Measurements from ENCODE around the gene SURF1.
A peak's percentile ranks its signal among the peaks of the same experiment; 100 is the strongest.
"Not testable (repeated sequence)": the region's sequence is repeated elsewhere in the genome, so short reads cannot be mapped to it uniquely, and the experiment has no call there.

The SURF1 gene

DNA sequence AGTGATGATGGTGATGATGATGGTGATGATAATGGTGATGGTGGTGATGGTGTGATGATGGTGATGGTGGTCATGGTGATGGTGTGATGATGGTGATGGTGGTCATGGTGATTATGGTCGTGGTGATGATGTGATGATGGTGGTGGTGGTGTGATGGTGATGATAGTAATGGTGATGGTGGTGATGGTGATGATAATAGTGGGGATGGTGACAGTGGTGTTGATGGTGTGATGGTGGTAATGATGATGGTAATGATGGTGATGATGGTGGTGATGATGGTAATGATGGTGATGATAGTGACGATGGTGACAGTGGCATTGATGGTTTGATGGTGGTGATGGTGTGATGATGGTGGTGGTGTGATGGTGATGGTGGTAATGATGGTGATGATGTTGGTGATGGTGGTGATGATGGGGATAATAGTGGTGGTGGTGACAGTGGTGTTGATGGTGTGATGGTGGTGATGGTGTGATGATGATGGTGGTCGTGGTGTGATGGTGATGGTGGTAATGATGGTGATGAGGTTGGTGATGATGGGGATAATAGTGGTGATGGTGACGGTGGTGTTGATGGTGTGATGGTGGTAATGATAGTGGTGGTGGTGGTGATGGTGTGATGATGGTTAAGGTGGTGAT is 26.3 kb upstream of the SURF1 start:
- no peak for DNase-seq

DNA sequence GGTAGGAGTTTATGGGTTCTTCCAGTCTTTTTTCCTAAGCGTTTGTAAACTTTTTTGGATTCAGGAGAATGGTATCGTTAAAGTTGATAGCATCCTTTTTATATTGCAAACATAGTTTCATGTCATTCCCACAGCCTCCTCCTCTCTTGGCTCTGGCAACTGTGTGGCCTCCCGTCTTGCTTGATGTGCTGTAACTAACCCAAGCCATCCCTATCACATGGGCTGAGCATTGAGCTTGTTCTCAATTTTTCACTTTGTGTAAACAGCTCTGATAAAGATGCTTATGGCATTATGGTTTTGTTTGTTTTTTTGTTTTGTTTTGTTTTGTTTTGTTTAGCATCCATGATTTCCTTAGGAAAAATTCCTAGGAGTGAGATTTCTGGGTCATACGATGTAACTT is 24.4 kb upstream of the SURF1 start:
- DNase-seq, result no peak

DNA sequence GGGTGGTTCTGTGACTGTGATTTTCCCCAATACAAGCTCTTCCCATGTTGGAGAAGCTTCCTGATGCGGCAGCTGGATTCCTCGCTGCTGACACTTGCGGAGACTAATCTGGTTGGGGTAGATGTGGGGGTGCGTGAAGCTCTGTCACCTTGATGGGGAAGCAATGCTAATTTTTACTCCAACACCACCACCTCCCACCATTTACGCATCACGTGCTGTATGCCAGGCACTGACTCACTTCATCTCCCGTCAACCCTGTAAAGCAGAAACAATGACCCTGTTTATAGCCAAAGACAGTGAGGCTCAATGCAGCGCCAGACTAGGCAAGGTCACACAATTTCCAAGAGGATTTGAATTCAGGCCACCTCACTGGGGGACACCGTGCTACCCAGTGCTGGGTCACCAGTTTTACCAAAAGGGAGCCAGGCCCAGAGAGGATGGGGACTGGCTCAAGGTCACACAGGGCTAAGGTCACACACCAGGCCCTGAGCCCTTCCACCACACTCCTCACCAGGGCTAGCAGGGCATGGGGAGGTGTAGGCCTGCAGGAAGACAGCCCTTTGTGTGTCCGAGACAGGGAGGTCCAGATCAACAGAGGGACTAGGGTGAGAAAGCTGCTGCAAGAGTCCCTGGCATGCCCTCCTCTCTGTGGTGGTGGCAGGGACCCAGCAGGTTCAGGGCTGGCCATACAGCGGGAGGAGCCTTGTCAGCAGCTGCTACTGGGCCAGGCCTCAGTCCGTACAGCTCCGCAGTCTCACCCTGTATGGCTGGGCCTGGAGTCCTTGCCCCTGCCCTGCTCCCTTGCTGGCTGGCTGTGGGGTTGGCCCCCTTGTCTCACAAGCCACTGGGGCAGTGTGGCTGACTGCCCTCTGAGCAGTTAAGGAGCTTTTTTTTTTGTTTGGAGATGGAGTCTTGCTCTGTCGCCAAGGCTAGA is 23.1 kb upstream of the SURF1 start:
- DNase-seq, result no peak

DNA sequence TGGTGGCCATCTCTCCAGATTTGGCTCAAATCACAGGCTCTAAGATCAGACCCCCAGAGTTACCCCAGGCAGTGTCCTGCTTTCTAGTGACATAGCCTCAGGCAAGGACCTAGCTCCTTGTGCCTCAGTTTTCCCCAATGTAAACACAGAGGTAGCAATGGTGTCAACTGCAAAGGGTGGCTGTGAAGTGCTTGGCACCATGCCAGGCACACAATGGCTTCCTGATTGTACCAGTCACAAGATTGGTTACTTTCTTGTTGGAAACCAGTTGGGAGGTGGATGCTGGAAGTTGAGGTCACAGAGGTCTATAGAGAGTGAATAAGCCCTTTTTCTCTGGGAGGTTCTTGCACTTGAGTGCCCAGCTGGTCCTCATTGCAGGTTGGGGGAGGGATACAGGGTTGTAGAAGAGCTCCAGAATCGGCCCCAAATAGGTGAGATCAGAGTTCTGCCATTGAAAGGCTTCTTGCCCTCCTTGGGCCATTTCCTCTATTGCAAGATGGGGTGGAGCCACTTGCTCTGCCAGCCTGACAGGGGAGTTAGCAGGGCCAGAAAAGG is 22.2 kb upstream of the SURF1 start:
- DNase-seq, result no peak

DNA sequence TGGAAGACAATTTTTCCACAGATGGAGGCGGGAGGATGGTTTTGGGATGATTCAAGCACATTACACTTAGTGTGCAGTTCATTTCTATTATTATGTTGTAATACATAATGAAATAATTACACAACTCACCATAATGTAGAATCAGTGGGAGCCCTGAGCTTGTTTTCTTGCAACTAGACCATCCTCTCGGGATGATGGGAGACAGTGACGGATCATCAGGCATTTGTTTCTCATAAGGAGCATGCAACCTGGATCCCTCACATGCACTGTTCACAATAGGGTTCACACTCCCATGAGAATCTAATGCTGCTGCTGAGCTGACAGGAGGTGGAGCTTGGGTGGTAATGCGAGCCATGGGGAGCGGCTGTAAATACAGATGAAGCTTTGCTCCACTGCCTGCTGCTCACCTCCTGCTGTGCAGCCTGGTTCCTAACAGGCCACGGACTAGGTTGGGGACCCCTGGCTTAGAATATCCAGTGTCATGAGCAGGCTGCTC is 21.5 kb upstream of the SURF1 start:
- DNase-seq, result no peak

DNA sequence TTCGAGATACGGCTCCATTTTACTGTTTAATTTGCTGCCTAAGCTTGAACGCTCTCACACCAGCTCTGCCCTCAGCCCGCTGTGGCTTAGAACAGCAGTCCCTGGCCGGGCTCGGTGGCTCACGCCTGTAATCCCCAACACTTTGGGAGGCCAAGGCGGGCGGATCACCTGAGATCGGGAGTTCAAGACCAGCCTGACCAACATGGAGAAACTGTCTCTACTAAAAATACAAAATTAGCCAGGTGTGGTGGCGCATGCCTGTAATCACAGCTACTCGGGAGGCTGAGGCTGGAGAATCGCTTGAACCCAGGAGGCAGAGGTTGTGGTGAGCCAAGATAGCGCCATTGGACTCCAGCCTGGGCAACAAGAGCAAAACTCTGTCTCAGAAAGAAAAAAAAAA is 21.0 kb upstream of the SURF1 start:
- not testable (repeated sequence) for DNase-seq

DNA sequence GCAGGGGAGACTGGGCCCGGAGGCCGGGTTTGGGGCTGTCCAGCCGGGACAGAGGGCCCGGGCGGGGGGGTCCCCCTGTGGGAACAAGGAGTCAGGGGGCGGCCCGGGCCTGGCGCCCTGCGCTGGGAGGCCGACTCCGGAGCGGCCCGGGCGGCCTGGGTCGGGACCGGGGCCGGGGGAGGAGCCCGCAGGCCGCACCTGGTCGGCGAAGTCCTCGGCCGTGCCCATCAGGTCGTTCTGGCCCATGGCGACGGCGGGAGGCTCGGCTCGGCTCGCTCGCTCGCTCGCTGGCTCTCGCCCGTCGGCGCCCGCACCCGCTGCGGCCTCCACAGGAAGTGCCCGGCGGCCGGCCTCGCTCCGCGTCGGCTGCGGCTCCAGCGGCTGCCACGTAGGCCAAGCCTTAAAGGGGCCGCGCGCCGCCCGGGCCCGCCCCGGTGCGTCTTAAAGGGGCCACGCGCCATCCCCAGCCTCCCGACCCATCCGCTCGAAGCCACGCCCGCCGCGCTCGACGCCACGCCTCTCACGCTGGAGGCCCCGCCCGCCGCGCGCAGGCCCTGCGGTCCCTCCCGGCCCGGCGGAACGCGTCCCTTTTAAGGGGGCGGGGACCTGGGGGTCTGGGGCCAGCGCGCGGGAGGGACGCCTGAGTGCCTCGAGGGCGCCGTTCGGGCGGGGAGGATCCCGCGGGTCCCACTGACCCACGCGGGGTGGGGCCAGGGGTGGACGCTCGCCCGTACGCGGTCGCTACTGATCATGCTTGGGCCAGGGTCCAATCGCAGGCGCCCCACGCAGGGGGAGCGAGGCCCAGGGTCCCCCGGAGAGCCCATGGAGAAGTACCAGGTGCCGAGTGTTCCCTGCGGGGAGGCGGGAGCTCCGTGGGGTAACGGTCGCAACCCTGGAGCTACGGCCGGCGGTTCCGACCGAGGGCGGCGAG is 19.7 kb upstream of the SURF1 start, which contains the start of the genes STKLD1 and SURF4:
Gene STKLD1, plus strand, starts transcription at position 643 of the 931 bp plus-strand sequence. Its CDS starts 108 bp downstream, at position 751.
Gene SURF4, minus strand, starts transcription at position 337 of the 931 bp plus-strand sequence. Its CDS starts 91 bp downstream, at position 246.
- peak; percentile 91 for DNase-seq

DNA sequence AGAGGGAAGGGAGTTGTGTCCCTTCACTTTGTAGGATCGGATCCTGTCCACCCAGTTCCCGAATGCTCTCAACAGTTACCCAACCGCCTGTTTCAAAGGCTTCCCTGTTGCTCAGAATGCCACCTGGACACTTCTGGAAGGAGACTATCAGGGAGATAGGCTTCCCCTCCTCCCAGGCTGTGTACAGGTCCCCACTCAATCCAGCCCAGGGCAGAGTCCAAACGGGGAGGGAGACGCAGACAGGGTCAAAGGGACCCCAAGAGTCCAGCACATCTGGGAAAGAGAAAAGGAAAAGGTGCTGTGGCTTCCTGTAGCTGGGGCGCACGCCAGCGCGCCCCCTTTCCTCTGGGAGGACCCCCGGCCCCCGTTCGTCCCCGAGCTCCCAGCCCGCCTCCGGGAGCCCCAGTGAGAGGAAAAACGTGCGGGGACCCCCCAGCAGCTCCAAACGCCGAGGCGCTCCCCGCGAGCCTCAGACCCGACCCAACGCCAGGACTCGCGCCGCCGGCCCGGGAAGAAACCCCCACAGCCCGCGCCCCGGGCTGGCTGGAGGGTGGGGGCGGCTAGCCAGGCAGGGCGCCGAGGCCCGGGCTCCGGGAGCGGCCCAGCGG is 18.9 kb upstream of the SURF1 start:
- DNase-seq, result no peak

DNA sequence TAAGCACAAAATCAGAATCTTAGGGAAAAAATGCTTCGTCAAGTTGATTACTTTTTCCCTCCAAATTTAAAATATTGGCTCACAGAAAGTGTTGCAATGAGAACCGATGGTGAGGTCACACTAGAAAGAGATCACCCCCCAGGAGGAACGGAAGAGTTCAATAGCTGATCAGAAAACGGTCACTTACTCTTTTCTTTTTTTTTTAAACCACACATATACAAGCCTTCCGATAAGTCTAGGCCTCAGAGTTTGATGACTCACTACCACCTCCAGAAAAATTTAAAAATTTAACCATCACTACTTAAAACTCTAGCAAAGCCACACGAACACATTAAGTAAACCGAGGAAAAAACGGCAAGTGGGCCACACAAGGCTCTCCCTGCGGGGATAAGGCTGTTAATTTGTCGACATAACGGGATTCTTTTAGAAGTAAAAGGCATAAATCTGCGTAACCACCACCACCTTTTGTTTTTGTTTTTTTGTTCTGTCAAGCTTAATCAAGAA is 18.4 kb upstream of the SURF1 start:
- DNase-seq, result no peak

DNA sequence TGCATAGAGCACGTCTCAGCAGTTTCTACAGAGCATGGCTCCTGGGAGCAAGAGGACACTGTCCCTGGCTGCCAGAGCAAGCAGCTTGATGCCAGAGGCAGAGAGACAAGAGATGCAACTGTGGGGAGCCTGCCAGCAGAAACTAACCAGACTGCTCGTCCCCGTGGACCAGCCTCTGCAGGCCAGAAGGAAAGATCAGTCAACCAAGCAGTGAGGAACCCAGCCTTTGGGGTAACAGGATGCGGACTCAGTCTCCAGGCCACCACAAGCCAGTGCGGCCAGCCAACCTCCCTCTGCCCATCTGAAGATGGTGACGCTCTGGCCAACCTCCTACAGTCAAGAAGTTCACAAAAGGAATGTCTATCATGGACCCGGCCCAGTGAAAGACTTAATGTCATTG is 15.9 kb upstream of the SURF1 start:
- DNase-seq, result no peak

DNA sequence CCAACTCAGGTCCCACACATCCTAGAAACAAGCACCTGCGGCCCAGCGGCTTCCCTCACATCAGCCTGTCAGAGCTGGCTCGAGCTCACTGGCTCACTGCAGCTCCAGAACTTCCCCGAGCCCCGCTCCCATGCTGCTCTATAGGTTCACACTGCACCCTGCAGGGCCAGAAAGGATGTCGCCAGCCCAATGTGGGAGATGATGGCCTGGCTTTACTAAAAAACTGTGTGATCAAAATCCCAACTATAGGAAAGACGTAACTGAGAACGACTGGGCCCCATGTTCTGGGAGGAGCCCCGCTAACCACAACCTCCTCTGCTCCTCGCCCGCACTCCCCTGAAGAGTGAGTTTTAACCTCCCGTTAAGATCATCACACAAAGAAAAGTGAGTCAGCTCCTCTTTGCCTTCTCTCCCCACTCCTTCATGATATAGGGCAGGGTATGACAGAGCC is 15.0 kb upstream of the SURF1 start:
- peak; percentile 53 for DNase-seq

DNA sequence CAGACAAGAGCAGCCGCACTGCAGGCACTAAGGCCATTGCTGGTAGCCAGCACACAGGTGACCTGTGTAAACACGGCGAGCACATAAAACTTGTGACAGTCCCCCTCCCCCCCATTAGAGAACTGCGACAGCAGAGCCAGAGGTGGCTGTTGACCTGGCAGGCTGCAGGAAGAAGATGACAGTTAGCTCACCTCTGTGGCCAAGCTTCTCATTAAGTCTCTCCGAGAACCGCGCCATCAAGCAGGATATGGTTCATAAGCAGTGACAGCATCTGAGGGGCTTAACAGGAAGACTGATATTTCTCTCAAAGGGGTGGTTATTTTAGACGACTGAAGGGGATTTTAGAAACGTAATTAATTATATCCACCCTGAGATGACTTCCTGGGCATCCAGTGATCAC is 14.4 kb upstream of the SURF1 start:
- DNase-seq, result no peak

DNA sequence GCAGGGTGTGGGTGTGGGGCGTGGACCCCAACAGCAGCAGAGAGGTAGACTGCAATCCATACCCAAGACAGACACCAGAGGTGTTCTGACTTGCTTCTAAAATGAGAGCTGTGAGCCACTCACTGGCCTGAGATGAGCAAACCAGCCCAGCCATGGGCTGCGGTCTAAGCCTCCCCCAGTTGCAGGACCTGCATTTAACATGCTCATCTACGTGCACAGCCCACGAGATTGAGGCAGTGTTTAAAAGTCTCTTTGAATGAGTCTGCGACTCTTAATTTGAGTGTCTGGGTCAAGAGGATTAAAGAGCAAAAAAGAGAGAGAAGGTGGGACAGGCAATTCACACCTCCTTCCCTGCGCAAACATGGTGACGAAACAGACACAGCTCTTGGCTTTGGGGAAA is 13.6 kb upstream of the SURF1 start:
- DNase-seq, result no peak

DNA sequence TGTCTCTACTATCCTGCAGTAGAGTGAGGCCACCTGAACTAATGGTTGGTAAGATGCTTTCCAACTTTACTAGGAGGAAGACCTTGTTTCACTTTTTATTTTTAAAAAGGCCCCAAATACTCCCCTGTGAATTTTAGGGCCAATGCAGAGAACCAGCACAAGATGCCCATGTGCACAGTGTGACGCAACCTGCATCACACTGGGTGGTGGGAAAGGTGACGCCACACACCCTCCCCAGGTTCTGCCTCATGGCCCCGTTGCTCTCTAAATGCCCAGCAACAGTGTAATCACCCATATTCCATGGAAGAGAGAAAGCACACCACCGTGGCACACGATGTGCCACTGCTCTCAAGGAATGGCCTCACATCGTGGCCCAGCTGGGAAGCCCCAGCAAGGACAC is 13.1 kb upstream of the SURF1 start:
- no peak for DNase-seq

DNA sequence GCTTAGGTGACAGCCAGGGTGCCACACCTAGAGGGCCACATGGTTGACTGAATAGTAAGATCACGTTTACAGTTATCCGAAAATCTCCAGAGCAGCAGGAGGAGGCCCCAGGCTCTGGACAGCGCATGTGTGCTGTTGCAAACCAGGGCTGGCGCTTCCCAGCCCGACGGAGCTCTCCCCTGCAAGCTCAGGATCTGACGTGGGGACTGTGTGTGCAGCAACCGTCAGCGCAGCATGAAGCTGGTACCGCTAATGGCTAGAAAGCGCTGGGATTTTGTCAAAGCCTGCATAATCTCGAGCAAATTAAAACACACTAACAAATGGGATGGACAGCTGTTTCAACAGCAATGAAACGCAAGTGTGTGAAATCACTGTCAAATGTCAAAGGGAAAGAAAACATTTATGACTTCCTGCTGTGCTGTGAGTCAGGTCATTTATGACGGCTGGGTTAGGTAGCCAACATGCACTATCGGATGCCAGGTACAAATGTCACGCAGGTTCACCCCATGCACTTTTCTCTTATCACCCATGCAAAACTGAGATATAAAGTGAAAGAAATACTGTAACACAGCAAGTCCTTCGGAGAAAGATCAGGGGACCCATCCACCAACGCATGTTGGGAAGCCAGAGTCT is 12.1 kb upstream of the SURF1 start:
- DNase-seq, result no peak

DNA sequence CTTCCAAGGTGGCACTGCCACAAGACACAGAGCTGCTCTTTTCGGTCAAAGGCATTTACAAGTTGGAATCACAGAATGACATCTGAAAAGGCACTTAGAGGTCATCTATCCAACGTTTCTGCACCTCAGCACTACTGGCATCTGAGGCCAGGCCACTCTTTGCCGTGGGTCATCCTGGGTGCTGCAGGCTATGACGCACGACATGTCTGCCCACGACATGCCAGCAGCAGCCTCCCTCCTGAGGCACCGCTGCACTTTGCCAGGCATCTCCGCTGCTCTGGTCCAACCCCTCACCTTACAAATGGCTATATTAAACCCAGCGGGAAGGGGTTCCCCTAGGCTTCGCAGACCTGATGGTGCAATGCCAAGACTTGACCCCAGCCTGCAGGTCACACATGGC is 11.5 kb upstream of the SURF1 start:
- DNase-seq, result no peak

DNA sequence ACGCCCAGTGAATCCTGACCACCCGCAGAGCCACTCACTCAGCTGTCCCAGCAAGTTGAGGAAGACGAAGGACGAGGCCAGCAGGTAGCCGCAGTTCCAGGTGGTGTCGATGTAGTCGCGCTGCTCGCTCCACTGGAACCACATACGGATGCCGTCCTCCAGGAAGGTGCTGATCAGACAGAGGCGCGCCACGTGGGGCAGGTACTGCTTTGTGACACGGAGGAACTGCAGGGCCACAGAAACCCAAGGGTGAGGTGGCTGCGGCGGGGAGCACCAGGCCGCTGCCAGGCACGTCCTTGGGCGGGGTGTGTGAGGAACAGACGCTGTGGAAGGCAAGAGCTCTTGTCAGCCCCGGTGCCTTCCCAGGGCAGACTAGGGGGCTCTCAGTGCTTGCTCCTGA is 10.9 kb upstream of the SURF1 start:
- no peak for DNase-seq

DNA sequence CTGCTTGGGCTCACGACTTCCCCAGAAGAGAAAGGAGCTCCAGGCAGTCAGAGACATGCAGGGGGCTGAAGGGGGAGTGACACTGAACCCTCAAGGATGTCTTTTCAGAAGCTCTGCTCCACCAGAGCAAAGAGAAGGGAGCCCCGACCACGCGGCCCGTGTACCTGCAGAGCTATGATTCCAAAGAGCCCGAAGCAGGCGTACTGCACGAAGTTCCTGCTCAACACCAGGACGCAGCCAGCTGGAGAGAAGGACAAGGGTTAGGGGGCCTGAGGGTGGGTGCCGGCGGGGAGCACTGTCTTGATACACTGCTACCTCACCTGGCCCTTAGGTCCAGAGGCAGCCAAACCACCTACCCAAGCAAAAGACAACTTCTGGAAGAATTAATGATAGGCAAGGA is 10.1 kb upstream of the SURF1 start:
- DNase-seq, result no peak

DNA sequence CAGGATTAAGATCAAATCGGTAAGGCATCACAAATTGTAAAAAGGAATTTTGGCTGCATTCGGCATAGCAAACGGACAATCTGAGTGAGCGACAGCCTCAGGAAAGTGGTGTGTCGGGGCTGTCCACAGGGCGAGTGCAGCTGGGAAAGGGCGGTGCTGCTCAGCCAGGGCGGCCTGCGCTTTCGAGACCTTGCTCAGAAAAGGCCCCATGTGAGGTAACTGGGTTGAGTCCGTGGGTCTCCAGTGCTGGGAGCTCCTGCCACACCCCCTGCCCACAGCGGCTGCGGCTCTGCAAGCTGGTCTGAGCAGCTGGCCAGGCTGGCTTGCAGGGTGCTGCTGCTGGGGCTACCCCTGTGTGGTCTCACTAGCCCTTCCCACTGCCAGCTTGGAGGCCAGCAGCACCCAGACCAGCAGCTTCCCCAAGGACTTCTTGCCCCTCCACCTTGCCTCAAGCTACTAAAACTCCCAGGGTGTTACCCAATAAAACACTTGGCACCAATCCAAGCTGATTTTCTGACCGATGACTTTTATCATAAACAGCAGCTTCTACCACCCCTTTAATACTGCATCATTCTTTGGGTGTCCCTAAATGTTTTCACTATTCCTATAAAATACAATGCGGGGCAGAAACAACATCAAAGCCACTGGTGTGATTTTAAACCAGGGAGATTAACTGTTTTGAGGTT is 6.2 kb upstream of the SURF1 start:
- DNase-seq, result no peak

DNA sequence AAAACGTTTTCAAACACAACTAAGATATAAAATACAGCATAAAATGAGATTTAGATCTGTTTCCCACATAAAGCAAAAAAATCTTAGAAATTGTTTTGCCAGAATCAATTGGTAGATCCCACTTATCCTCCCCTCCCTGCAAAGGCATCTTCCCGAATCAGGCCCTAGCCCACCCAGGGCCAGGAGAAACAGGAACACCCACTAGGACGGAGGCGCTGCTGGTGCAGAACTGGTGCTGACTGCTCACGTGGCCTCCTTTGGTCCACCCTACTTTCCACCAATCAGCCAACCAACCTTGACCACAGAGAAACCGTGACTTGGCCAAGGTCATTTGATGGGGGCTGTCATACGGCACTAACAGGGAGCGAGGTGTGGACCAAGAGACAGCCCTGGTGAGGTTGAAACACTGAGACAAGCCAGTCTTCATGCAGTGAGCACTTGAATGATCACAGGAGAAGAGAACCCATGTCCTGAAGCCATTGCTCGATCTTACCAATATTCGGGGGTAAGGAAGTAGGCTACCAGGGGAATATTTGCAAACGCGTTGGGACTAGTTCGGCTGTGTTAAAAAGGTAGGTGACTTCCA is 5.3 kb upstream of the SURF1 start:
- DNase-seq, result no peak
